HG03469 (cell line): ENCODE measurements around the gene BRPF3.
"Not testable (repeated sequence)": the region's sequence is repeated elsewhere in the genome, so short reads cannot be mapped to it uniquely, and the experiment has no call there.

ENCODE experiments used
- ATAC-seq: cut with Tn5 transposase; IDR thresholded peaks from one replicate; pipeline ENCODE4 v1.9.1; 2021; ENCODE audit warnings: mild to moderate bottlenecking, moderate library complexity, moderate number of reproducible peaks; ENCODE audit not compliant: unreplicated experiment

Gene BRPF3

DNA sequence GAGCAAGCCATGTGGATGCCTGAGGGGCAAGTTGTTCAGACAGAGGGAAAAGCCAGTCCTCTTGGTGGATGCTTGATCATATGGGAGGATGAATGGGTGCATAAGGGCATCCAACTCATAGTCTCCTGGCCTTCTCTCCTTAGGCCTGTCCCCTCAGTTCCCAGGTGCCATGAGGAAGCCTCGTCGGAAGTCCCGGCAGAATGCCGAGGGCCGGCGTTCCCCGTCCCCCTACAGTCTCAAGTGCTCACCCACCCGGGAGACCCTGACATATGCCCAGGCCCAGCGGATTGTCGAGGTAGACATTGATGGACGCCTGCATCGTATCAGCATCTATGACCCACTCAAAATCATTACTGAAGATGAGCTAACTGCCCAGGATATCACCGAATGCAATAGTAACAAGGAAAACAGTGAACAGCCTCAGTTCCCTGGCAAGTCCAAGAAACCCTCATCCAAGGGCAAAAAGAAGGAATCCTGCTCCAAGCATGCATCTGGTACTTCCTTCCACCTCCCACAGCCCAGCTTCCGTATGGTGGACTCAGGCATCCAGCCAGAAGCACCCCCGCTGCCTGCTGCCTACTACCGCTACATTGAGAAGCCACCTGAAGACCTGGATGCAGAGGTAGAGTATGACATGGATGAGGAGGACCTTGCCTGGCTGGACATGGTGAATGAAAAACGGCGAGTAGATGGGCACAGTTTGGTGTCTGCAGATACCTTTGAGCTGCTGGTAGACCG is 3.8 kb downstream of the BRPF3 start:
- ATAC-seq, result no peak

DNA sequence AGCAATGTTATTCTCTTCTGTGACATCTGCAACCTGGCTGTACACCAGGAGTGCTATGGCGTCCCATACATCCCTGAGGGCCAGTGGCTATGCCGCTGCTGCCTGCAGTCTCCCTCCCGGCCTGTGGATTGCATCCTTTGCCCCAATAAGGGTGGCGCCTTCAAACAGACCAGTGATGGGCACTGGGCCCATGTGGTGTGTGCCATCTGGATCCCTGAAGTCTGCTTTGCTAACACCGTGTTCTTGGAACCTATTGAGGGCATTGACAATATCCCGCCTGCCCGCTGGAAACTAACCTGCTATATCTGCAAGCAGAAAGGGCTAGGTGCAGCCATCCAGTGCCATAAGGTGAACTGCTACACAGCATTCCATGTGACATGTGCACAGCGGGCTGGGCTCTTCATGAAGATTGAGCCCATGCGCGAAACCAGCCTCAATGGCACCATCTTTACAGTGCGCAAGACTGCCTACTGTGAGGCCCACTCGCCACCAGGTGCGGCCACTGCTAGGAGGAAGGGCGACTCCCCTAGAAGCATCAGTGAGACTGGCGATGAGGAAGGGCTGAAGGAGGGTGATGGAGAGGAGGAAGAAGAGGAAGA is 4.6 kb downstream of the BRPF3 start:
- no peak for ATAC-seq

DNA sequence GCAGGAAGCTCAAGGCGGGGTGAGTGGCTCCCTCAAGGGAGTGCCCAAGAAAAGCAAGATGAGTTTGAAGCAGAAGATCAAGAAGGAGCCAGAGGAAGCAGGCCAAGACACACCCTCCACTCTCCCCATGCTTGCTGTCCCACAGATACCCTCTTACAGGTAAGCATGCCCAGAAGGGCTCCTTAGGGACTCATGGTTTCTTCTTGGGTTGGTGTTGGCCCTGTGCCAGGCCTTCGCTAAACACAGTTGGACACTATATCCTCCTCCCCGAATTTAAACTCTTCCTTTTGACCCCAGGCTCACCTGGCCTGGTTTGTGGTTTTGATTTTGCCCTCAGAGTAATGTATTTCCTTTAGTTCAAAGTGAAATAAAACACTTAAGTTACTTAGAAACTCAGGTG is 5.1 kb downstream of the BRPF3 start:
- ATAC-seq, result no peak

DNA sequence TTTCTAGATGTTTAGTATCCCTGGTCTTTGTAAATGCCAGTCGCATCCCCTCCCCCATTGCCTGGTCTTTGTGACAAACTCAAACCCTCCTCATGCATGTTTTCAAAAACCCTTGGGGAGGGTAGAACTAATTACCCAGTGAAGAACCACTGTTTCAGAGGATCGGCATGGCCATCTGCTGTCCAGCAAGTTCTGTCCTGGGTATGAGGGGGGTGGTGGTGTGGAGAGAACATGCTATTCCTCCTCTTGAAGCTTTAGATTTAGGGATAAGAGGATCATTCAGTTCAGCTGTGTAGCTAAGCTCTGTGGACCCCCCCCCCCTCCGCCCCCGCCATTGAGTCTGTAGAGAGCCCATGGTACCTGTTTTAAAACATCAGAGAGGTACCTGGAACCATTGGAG is 5.6 kb downstream of the BRPF3 start:
- ATAC-seq, result no peak

DNA sequence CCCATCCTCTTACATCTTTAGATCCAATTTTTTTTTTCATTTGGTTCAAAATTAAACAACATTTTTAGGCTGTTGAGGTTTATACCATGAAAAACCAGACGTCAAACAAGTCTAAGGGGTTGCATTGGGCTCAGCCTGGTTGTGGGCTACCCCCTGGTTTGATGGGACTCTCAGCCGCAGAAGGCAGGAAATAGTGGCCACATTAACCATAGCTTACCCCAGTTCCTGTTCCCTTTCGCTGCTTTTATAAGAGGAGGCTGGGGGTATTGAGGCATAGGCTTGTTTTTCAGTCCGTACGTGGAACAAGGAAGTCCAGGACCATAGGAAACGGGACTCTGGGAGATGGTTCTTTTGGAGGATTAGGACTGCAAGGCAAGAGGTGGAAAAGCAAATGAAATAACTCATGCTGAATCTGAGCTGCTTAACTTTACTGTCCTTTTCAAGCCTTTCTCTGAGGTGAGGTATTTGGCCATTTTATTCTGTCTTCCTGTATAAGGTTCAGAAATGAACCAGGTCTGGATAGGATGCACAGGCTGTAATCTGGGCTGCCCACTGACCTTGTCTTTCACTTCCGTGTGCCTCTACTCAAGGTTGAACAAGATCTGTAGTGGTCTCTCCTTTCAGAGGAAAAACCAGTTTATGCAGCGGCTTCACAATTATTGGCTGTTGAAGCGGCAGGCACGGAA is 7.7 kb downstream of the BRPF3 start:
- ATAC-seq, result no peak

DNA sequence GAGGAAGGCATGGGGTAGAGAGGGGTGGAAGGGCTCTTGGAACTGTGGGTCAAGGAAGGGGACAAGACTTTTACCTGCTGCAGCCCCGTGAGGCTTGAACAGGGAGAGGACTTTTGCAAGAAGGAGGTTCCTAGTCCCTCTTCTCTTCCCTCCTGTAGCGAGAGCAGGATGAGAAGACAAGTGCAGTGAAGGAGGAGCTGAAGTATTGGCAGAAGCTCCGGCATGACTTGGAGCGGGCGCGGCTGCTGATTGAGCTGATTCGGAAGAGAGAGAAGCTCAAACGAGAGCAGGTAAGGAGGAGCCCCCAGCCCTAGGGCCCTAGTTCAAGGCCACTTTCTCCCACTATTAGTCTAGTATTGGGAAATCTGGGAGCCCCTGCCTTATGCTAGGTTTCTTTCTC is 10.6 kb downstream of the BRPF3 start:
- ATAC-seq, result no peak

DNA sequence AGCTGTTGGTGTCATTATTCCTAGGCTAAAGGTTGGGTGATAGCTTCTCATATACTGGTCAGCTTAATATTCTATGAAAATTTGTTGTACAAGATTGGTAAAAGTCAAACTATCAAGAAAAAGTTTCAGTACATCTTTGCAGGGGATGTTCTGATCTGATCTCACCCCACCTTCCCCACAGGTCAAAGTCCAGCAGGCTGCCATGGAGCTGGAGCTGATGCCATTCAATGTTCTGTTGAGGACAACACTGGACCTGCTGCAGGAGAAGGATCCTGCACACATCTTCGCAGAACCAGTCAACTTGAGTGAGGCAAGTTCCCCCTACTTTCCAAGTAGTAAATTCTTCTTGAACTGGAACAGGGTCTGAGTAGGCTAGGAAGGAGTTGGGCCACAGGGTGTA is 13.1 kb downstream of the BRPF3 start:
- no peak for ATAC-seq

DNA sequence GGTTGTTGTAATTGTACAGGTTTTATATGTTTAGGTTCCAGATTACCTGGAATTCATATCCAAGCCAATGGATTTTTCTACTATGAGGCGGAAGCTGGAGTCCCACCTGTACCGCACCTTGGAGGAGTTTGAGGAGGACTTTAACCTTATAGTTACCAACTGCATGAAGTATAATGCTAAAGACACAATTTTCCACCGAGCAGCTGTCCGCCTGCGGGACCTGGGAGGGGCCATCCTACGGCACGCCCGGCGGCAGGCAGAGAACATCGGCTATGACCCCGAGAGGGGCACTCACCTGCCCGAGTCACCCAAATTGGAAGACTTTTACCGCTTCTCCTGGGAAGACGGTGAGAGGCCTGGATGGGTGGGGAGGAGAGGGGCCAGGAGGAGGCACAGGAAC is 13.6 kb downstream of the BRPF3 start:
- ATAC-seq, result no peak

DNA sequence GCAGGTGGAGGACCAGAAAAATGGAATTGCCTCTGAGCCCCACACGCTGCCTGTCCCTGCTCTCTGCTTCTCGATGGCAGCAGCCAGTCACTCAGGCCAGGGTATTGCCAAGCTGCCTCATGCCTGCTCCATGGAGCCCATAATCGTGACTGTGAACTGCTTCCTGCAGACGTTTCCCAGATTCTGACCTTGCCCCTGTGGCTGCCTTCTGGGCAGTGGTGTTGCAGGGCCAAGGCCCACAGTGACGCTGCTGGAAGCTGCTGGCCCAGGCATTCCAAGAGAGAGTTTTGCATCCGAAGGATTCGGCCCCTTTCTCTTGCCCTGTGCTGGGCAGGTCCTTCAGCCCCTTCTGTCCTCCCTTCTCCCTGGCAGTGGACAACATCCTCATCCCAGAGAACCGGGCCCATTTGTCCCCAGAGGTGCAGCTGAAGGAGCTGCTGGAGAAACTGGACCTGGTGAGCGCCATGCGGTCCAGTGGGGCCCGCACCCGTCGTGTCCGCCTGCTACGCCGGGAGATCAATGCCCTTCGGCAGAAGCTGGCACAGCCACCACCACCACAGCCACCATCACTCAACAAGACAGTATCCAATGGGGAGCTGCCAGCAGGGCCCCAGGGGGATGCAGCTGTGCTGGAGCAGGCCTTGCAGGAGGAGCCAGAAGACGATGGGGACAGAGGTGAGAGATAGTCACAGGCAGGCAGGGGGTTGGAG is 14.5 kb downstream of the BRPF3 start:
- ATAC-seq, result no peak

DNA sequence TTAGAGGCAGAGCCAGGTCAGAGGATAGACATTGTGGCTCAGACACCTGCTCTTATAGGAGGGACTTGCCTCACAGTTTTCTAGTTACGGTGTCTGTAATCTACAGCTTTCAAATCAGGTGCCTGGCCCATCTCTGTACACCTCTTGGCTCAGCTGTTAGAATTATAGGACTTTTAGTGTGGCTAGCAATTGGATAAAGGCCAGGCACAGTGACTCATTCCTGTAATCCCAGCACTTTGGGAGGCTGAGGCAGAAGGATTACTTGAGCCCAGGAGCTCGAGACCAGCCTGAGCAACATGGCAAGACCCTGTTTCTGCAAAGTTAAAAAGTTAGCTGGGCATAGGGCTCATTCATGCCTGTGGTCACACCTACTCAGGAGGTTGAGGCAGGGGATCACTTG is 20.0 kb downstream of the BRPF3 start:
- ATAC-seq, result no peak

DNA sequence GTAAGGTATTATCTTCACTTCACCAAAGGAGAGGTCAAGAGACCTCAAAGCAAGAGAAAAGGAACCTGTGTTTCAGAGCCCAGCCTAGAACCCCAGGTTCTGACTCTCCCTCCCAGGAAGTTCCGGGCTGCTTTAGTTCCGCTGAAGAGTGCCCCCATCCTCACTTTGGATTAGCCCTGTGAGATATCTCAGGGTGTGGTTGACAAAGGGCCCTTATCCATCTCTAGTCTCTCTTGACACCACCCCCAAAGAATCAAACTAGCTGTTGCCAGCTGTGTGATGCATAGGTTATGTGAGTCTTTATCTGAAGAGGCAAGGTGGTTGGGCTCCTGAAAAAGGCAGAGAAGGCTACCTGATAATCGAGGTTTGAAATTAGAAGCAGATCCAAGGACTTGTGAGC is 20.6 kb downstream of the BRPF3 start:
- ATAC-seq, result no peak

DNA sequence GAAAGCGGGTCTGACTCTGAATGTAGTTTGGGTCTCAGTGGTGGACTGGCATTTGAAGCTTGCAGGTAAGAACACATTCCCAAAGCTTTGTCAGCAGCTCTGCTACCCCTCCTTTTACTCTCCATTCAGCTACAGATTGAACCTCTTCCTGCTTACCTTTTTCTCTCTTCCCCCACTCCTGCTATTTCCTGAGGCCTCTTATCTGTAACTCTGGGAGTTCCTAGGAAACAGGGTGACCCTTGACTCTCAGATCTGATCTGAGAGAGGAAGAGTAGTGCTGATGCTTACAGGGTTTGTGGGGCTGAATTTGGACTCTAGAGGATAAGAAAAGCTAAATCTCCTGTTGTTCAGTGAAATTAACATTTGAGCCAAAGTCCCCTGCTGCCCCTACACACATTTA is 21.4 kb downstream of the BRPF3 start:
- no peak for ATAC-seq

DNA sequence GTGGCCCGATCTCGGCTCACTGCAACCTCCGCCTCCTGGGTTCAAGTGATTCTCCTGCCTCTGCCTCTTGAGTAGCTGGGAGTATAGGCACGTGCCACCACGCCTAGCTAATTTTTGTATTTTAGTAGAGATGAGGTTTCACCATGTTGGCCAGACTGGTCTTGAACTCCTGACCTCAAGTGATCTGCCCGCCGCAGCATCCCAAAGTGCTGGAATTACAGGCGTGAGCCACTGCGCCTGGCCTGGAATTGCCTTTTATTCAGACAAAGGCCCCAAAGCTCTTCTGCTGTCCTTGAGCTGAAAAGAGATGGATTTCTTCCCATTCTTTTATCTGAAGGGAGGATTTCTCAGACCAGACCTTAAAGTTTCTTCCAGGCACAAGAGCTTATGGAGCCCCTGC is 22.0 kb downstream of the BRPF3 start:
- ATAC-seq, result not testable (repeated sequence)

DNA sequence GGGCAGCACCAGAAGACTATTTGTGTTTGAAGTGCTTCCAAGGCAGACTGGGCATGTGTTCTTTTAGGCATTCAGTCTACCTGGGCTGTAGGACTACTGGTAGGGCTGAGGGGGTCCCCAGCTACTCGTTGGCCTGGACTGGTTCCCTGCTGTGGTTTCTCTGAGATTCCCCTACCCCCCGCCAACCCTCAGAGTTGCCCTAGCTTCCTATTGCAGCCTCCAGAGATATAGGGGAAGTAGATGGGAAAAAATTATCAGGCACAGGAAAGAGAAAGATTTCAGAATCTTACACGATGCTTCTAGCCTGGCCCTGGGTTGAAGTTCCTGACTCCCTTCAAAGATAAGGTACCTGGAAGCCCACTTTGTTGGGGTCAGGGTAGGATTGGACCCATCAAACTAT is 22.5 kb downstream of the BRPF3 start:
- ATAC-seq, result no peak

DNA sequence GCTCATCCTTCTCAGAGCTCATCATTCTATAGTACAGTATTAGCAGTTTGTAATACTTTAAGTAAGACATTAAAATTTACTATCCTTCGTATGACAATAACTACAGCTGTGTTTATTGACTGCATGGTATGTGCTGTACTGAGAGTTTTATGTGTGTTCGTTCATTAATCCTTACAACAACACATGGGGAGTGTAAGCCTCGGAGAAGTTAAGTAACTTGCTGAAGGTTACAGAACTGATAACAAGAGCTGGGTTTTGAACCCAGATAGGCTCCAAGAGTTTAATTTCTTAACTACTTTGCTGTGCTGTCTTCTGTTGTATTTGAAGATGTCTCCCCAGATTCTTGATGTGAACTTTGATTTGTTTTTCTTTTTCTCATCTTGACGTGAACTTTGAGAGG is 23.7 kb downstream of the BRPF3 start:
- ATAC-seq, result no peak

DNA sequence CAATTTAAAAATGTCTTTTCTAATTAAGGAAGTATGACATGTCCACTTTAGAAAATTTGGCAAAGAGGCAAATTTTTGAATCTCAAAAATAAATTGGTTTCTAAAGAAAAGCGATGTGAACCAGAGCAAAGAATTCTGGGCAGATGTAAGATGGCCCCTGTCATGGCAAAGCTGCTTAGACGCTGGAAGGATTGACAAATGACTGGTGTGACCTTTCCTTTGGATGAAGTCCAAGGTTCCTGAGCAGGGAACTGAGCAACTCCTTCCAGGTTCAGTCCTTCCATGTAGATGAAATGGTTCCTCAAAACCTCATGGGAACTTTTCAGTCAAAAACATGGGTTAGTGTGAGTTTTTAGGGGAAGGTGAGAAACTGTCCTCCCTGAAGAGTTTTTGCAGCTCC is 25.1 kb downstream of the BRPF3 start:
- no peak for ATAC-seq

DNA sequence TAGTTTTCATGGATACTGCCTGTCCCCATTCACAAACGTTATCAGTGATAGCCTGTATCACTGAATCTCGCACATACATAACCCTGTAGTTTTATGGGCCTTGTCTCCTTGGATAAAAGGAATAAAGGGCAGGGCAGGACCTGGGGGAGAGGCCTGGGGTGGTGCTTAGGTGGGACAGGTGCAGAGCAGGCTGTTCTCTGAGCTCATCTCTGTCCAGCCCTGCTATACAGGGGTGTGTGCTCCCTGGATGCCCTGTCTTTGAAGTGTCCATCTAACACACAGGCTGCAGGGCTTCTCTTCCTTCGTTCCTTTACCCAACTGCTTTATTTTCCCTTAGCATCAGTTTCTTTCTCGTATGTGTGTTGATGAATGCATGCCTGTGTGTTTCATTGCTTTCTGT is 26.4 kb downstream of the BRPF3 start:
- ATAC-seq, result no peak

DNA sequence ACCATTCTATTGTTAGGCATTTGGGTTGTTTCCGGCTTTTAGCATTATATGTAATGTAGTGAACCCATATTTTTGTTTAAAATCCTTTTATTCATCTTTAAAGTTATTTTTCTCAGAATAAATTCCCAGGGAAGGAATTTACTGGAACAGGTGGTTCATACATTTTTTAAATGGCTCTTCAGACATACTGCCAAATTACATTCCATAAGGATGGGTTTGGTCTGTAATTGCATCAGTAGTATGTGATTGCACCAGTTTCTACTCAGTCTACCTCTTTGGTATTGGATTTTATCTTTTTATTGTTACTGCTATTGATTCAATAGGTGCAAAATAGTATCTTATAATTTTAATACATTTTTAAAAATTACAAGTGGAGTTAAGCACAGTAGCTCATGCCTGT is 27.2 kb downstream of the BRPF3 start:
- ATAC-seq, result no peak

DNA sequence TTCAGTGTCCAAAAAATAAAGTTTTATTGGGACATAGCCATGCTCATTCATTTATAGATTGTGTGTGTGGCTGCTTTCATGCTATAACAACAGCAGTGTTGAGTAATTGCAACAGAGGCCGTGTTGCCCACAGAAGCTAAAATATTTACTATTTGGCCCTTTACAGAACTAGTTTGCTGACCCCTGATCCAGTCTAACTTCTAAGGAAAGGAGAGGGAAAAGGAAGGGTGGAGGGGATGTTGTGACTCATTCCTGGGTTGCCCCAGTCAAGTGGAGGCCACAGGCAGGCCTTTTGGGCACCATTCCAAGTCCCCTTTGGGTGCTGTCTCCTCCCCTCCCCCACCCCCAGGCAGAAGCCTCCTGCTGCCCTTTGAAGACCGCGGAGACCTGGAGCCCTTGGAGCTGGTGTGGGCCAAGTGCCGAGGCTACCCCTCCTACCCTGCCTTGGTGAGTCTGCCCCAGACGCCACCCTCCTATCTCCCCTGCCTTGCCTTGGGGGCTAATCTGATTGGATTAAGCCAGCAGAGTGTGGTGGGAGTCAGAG is 28.4 kb downstream of the BRPF3 start:
- ATAC-seq, result no peak

DNA sequence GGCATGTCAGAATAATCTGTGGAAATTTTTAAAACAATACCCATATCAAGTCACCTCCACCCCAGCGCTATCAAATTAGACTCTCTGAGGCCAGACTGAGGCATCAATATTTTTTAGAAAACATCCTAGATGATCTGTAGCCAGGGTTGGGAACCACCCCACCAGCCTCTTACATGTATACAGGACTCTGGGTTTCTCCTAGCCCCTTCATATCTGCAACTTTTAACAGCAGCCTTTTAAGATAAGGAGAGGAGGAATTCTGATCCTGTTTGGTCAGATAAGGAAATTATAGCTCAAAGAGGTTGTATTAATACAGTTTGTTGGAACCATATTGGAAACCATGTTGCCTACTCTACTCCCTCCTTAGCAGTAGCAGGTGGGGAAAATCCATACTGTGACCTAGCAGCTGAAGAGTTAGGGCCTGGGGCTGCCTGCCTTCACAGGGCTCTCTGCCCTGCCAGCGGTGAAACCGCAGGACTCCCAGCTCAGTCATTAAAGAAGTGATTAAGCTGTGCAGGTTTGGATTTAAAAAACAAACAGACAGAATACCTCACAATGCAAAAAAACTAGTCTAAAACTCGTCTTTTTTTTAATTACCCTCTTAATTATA is 30.0 kb downstream of the BRPF3 start:
- no peak for ATAC-seq
